NB4 (cell line): ENCODE measurements around the gene ATXN7L1.

ENCODE experiments used
- DNase-seq: peaks from one replicate; pipeline ENCODE4 v3.0.0; 2010; ENCODE audit warnings: low read depth
- H3K4me3 ChIP-seq: one replicate; pipeline ENCODE4 v1.5.1; 2011; ENCODE audit warnings: mild to moderate bottlenecking, low read depth, low read length, moderate library complexity
- MYC ChIP-seq: IDR thresholded peaks from 2 replicates; pipeline ENCODE4 v1.6.1; 2011; ENCODE audit warnings: low read depth, low read length
- POLR2A ChIP-seq: IDR thresholded peaks from 2 replicates; pipeline ENCODE4 v1.6.1; 2011; ENCODE audit warnings: mild to moderate bottlenecking; ENCODE audit not compliant: insufficient read length; ENCODE audit errors: extremely low read depth
- TF ChIP-seq, protein P1 (sequence below): IDR thresholded peaks from one replicate; pipeline ENCODE4 v1.5.1; 2012; ENCODE audit warnings: low read depth, low read length
- TF ChIP-seq, protein P2 (sequence below): IDR thresholded peaks from 2 replicates; pipeline ENCODE4 v1.6.1; 2011; ENCODE audit warnings: low read depth, low read length

Gene ATXN7L1

DNA sequence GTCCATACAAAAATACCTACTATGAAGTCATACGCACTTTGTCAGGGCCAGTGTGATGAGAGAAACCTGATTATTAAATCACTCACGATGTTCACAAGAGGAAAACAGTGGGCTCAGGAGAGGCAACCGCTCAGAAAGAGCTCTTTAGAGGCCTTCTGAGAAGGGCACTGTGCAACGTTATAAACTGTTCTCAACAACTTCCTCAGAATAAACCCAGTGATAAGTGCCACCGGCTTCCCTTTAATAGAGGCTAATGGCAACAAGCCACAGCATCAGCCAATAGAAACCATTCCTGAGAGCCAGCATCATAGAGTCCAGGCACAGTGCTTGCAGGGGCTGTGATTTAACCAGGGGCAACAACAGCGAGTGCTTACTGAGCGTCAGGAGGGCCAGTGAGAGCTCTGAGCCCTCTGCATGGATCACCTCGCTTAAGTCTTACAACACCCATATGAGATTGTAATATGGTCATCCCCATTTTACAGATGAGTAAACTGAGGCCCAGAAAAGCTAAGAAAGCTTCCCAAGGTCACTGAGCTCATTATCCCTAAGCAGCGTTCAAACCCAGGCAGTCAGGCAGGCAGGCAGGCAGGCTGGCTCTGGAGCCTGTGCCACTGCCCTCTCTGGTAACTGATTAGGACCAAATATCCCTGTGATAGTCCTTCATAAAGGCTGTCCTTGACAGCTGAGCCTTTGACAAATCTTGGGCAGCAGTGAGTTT lies 30.9 kb upstream of the ATXN7L1 start:
- DNase-seq = no peak
- no peak overlapping the region for H3K4me3 ChIP-seq
- TF ChIP-seq, protein P1, sequence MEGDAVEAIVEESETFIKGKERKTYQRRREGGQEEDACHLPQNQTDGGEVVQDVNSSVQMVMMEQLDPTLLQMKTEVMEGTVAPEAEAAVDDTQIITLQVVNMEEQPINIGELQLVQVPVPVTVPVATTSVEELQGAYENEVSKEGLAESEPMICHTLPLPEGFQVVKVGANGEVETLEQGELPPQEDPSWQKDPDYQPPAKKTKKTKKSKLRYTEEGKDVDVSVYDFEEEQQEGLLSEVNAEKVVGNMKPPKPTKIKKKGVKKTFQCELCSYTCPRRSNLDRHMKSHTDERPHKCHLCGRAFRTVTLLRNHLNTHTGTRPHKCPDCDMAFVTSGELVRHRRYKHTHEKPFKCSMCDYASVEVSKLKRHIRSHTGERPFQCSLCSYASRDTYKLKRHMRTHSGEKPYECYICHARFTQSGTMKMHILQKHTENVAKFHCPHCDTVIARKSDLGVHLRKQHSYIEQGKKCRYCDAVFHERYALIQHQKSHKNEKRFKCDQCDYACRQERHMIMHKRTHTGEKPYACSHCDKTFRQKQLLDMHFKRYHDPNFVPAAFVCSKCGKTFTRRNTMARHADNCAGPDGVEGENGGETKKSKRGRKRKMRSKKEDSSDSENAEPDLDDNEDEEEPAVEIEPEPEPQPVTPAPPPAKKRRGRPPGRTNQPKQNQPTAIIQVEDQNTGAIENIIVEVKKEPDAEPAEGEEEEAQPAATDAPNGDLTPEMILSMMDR = no peak
- TF ChIP-seq, protein P2, sequence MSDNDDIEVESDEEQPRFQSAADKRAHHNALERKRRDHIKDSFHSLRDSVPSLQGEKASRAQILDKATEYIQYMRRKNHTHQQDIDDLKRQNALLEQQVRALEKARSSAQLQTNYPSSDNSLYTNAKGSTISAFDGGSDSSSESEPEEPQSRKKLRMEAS = no peak
- TF ChIP-seq MYC (no peak), POLR2A (no peak)

DNA sequence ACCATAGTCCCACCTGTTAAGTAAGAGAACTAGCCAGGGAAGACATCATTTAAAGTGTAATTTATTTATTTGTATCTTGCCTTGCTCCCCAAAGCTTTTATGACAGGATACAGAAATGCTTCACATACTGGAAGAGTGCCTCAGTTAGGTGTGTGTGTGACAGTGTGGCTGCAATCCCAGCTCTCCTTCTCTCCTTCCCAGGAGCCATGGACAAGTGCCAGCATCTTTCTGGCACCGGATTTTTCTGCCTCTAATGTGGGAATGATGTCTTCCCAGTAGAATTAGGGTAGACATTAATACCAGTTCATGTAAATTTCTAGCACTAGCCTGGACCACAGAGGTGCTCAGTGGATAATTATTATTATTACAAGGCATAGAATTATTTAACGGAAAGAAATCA lies 30.3 kb upstream of the ATXN7L1 start:
- no peak for DNase-seq
- no peak overlapping the region for H3K4me3 ChIP-seq
- TF ChIP-seq MYC (no peak), POLR2A (no peak)
- TF ChIP-seq, protein P2 = no peak
- TF ChIP-seq, protein P1 = no peak

- H3K4me3 ChIP-seq = no peak overlapping the region
- TF ChIP-seq POLR2A (no peak), MYC (no peak)
- TF ChIP-seq, protein P1 = no peak
- TF ChIP-seq, protein P2 = no peak
- no peak for DNase-seq
These were observed 29.6 kb upstream of the ATXN7L1 start for GRCh38 chr7:105905910-105906568.

DNA sequence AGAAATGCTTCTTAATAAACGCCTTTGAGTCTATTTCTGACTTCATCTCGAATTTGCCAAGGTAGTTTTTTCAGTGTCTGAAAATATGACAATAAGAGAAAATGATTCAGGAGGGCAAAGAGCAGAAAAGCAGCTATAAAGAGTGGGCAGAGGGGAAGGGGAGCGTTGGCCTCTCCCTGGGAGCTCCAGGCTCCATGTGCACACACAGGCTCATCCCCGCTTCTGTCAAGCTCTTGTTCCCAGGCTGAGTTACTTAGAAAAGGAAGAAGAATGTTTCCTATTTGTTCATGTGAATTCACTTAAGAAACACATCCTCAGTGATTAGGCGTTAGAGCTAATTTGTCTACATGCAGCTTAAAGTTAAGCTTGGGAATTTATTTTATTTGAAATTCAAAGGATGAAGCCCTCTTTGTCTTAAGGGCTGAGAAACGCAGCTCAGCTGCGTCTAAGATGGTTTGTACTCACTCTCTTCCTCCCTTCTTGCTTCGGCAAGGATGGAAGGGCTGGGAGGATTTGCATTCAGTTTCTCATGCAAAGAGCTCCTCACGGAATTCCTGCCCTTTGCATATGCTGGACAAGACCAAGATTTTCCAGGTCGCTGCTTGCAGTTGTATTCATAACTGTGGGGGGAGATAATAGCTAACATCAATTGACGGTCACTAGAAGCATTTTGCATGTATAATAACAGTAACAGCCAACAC lies 29.0 kb upstream of the ATXN7L1 start:
- no peak overlapping the region for H3K4me3 ChIP-seq
- TF ChIP-seq POLR2A (no peak), MYC (no peak)
- TF ChIP-seq, protein P2 = no peak
- DNase-seq = no peak

- TF ChIP-seq, protein P2 = no peak
- TF ChIP-seq POLR2A (no peak), MYC (no peak)
- TF ChIP-seq, protein P1 = no peak
- no peak overlapping the region for H3K4me3 ChIP-seq
- no peak for DNase-seq
These were observed 27.7 kb upstream of the ATXN7L1 start for GRCh38 chr7:105904064-105904463.
